NCI-H526 (cell line): ENCODE results near the gene FCER1A.
A peak's percentile ranks its signal among the peaks of the same experiment; 100 is the strongest.
"Not testable (repeated sequence)": the region's sequence is repeated elsewhere in the genome, so short reads cannot be mapped to it uniquely, and the experiment has no call there.

Experiments
- DNase-seq, 2 experiments: peaks; one replicate each; lab custom pipeline; 2025; lab: John Stamatoyannopoulos, UW

The FCER1A gene

DNA sequence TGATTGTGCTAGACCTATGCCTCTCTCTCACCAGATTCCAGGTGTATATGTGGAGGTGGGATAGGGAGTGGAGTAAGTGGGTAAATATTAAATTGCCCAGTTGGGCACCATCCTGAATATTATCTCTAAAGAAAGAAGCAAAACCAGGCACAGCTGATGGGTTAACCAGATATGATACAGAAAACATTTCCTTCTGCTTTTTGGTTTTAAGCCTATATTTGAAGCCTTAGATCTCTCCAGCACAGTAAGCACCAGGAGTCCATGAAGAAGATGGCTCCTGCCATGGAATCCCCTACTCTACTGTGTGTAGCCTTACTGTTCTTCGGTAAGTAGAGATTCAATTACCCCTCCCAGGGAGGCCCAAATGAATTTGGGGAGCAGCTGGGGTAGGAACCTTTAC lies at the start of gene FCER1A:
TSS of gene FCER1A (plus strand) at position 242 of the 400 bp plus-strand sequence. CDS start at position 271, 29 bp downstream.
- no peak for DNase-seq

DNA sequence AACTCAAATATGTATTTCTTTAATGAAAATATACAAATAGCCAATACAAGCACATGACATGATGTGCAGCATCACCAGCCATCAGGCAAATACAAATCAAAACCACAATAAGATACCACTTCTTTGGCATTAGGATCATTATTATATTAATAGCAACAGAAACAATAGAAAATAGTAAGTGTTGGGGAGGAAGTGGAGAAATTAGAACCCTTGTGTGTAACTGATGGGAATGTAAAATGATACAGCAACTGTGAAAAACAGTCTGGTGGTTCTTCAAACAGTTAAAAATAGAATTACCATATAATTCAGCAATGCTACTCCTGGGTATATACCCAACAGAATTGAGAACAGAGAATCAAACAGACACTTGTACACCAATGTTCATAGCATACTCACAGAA lies 40.8 kb upstream of the FCER1A start:
- peak; percentile 92 to 99 for DNase-seq

DNA sequence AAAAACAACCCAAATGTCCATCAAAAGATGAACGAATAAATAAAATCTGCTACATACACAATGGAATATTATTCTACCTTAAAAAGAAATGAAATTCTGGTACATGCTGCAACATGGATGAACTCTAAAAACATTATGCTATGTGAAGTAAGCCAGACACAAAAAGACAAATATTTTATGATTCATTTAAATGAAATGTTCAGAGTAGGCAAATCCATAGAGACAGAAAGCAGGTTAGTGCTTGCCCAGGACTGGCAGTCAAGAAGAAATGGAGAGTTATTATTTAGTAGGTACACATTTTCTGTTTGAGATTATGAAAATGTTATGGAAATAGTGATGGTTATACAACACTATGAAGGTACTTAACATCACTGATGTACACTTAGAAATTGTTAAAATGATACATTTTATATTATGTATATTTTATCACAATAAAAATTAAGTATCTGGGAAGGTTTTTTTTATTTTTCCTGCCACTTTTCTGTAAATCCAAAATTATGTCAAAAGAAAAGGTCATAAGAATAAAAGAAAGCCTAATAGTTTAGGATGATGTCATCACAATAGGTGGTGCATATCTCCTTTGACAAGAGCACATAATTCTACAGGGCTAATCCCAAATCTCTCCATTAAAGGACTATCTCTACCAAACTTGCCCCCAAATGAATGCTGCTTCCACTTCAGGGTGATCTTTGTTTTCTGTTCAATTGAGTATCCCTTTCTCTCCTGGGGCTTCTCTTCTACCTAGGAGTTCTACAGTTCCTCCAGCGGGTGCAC lies 40.2 kb upstream of the FCER1A start:
- DNase-seq, result peak; percentile 97 to 100

DNA sequence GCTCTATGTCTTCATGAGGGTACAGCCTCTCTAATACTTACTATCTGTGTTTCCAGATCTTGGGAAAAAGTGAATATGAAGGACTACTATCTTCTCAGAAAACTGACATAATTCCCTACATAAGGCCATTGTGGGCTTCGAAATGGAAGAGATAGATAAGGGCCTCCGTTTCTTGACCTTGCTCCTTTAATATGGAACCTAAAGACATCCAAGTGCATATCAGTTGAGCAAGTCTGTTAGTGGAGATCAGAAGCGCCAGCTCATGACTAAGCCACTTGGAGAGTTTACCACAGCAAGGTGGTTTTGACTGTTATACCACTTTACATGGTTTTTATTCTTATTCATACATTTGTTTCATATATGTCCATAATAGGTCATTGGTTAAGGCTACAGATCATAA lies 35.3 kb upstream of the FCER1A start:
- DNase-seq, result no peak

DNA sequence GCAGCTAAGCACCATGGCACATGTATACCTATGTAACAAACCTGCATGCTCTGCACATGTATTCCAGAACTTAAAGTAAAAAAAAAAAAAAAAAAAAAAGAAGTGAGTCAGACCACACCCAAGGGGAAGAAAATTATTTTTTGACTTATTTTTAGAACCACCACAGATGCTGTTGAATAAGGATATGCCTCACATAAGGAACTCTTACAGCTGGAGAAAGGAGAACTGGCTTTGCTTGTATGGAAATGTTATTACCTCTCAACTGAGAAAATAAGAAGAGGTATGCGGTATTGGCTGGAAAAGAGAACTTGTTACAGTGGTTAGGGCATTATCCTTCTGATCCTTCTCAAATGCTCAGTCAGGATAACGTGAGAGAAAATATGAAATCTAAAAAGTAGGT lies 27.5 kb upstream of the FCER1A start:
- DNase-seq, result no peak

DNA sequence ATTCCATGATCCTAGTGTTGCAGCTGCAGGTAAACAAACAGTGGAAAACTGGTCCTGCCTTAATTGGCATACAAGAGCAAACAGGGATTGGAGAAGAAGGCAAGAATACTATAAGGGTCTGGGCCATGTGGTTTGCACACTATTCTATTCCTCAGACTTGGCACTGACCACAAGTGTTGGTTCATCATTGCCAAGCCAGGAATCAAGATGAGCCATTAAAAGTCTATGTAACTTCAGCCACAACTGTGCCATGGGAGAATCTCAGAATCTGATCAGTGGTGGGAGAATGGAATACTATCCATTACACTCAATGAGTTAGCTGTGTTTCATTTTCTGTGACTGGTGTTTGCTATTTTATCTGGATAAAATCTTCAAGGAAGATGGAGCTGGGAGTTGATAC lies 26.2 kb upstream of the FCER1A start:
- no peak for DNase-seq

DNA sequence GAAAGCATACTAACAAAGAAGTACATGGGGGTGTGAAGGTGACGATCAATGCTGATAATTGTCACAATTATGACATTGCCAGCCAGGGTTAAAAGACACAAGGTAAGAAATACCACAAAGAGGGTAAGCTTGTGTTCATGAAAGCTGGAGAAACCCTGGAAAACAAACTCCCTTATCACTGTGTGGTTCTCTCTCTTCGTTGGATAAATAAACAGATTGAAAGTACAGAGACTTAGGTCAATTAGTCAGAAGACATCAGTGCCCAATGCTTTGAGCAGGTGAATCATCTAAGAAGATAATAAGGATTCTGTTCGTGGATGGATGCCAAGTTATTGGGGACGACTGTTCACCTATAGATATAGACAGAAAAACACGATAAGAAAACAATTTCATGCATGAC lies 22.4 kb upstream of the FCER1A start:
- no peak for DNase-seq

DNA sequence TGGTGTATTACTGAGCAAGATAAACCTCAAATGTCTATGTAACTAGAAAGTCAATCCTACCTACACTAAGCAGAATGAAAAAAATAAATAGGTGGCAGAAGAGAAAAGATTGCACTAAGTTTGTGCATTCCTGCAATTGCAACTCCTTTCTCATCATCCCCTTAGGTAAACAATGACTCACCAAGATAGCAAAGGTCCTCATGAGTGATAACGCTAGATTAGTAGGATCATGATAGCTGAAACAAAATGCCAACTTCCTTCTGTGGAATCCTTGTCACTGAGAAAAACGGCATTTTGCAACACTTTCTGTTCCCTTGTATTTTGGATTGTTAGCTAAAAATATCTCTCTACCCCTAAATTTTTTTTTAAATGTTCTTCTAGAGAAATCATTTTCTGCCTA lies 20.0 kb upstream of the FCER1A start:
- DNase-seq, result no peak

DNA sequence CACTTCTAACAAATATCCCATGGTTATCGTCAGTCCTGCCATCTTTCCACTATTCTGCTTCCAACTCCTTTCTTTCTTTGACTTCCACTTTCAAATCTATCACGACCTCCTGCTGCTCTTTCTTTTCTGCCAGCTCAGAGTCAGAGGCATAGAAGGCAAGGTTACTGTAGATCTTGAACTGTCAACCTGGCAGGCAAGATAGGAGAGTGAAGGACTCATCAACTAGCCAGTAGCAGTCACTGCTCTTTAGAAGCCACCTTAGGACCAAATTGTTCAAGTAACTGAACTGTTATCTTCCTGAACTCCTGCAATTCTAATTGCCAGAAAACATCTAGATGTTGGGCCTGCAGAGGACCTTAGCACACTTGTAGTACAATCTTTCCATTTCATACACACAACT lies 13.1 kb upstream of the FCER1A start:
- no peak for DNase-seq

DNA sequence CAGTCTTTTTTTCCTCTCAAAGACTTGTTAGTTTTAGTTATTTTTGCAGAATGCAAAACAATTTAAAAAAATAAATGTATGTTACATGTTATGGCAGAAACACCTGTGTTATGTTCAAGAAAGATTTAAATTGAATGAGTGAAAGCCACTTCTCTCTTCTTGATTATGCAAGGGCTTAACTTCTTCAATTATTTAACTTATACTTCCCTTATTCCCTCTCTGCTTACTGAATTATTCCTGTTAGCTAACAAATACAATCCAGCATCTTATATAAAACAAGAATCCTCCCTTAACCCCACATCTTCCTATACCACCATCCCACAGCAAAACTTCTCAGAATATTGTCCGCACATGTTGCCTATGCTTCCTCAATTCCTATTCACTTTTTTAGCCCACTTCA lies 10.7 kb upstream of the FCER1A start:
- no peak for DNase-seq

DNA sequence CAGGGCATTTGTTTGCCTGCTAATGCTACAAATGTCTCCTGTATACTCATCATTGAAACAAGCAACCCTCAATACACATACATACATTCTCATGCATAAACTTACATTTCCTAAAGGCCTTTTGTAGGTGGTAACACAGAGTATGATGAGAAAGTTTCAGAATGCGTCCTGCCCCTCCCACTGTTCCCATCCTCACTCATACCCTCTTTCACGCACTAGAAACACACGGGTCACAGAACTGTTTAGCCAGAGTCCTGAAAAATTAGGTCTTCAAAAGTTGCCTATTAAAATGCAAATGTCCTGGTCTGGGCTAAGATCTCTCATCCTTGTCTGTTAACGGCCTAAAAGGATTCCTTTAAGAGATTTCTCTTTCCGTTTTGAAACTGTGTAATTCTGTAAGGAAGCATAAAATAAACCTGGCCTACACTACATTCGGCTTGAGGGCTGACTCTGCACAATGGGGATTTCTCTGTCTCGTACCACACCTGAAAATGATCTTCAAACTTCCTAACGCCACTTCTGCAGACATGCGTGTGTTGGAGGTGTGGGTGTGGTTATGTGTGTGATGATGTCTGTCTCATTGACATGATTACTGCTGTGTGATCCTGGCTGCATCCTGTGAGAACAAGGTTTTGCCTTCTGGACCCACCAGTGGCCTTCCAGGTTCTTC lies 5.3 kb upstream of the FCER1A start:
- peak in 1 of 2 experiments; percentile 49 for DNase-seq

DNA sequence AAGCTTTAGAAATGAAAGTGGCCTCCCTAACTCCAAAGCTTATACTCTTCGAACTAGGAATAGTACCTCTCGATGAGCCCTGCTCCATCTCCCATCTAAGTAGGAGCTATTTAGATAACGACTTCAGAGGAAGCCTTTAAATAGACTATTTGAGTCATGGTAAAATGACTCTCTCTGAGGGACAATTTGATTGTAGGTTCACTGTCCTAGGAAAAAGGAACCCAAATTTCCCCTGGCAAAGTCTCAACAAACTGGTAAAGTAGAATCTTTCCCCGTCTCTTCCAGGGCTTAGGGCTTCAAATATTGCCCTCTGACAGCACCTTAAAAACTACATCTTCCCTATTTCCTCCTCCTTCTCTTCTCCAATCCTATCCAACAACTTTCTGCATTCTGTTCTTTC lies 2.0 kb upstream of the FCER1A start:
- DNase-seq, result no peak

DNA sequence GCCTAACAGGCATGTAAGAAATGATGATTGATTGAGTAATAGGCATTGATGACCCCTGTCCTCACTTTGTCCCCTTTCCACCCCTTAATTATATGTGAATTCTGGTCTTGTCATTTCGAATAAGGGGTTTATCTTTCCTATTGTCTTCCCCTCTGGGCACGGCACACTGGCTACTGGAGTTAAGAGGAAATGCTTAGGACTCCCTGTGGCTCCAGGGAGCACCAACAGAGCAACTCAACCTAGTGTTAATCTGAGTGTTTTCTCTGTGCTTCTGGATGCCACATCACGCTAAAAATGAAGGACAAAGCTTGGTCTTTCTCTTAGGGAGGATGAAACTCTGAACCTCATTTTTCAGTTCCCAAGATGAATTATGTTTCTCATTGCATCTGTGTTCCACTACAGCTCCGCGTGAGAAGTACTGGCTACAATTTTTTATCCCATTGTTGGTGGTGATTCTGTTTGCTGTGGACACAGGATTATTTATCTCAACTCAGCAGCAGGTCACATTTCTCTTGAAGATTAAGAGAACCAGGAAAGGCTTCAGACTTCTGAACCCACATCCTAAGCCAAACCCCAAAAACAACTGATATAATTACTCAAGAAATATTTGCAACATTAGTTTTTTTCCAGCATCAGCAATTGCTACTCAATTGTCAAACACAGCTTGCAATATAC lies 5.3 kb downstream of the FCER1A start:
- no peak for DNase-seq

DNA sequence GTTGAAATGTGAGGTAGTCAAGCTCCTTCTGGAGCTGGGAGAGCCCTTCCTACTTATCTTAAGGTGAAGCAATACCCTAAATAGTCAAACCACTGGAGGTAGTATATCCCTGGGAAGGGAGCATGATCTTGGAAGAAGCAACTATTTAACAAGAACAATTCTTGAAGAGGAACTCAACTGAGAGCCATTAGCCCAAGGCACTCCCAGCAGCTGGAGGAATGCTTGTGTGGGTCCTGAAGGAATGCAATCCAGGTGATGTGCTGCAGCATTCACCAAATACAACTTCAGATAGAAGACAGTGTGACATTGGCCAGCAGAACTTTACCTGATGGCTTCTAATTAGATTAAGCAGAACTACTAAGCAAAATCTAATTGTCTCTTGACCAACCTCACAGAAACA lies 9.5 kb downstream of the FCER1A start:
- no peak for DNase-seq

DNA sequence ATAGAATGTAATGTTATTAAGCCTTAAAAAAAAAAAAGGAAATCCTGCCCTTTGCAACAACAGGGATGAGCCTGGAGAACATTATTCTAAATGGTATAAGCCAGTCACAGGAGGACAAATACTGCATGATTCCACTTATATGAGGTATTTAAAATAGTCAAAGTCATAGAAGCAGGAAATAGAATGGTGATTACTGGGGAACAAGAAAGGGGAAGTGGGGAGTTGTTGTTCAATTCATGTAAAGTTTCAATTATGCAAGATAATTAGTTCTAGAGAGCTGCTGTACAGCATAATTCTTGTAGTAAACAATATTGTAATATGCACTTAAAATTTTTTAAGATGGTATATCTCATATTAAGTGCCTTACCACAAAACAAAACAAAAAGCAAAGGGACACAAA lies 13.2 kb downstream of the FCER1A start:
- DNase-seq, result no peak

DNA sequence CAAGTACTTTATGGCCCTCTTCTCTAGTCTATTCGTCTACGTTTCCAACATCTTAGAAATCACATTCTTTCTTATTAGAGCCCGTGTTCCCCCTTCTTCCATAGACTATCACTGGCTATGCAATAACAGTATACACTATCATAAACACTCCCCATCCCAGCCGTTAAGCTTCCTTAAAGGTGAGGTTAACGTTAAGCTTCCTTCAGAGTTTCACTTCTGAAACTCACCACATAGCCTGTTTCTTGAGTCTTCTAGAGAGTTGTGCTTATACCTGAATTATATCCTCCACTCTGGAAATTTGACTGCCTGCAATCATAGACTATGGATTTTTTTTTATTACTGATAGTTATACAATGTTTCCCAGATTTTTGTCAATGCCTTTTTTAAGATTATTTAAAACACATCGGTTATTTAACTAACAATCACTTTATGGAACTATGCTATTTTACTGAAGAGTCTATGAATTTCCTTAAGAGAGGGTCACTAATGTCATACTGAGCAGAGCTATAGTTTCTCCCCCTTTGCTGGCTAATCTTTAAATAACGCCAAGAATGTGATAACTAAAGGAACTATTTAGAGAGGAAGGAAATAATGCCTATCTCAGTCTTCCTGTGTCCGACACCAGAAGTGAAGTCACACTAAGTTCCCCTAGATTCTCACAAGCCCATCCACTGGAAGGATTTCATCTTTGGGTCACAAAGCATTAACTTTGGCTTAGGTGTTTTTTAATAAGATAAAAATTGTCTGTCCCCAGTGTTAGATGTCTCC lies 16.8 kb downstream of the FCER1A start:
- DNase-seq, result no peak

DNA sequence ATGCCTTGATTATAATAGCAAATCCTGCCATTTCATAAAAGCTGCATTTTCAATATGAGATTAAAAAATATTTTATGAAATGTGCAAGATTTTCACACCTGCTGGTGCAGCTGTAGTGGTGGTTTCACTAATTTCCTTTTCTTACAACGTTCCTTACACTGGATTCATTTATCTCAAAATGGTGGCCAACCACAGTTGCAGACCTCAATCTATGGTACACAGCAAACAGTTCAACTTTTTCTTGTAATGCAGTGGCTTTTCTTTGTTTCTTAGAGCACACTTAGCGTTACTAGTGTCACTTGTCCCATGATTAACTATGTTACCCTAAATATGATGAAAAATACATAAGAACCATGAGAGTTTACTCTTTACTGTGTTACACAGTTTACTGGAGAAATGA lies 32.7 kb downstream of the FCER1A start:
- no peak for DNase-seq

DNA sequence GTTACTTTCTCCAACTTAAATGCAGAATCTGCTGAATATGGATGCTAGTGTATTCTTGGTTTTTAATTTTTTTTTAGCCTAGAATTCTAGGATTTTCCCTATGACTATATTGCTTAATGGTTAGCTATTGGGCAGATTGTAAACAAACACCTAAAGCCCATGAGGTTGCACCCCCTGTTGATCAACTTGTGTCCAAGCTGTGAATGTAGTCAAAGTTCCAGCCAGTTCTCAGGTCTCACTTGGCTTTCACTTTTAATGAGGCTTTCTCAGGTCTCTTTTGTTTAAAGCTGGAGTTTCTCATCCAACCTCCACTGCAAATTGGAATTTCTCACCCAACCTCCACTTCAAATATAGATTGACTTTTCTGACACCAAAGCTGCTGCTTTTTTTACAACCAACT lies 35.9 kb downstream of the FCER1A start:
- DNase-seq, result no peak

DNA sequence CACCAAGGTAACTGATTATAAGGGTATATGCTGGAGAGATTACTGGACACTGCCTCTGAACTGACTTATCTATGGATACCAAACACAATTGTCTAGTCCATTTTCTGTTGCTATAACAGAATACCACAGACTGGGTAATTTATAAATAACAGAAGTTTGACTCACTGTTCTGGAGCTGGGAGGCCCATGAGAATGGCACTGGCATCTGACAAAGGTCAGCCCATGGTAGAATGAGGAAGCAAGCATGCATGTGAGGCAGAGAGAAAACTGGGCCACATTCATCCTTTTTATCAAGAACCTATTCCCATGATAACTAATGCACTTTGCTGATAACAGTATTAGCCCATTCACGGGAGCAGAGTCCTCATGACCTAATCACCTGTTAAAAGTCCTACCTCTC lies 37.4 kb downstream of the FCER1A start:
- DNase-seq, result no peak

DNA sequence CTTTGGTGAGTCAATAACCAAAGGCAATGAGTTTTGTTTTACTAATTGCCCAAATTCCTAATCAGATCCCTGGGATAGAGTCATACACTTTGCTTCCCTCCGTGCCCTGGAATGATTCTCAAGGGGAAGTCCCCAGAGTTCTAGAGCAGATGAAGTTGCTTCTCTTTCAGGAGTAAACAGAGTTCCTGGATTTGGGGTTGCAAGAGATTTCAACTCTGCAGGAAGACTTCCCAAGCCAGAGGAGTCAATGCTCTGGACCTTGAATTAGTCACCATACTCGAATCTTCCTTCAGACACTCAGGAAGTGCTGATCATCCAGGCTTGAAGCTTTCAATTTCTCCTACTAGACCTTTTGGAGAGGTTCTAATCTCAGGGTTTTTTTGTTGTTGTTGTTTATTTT lies 39.6 kb downstream of the FCER1A start:
- DNase-seq, result no peak

DNA sequence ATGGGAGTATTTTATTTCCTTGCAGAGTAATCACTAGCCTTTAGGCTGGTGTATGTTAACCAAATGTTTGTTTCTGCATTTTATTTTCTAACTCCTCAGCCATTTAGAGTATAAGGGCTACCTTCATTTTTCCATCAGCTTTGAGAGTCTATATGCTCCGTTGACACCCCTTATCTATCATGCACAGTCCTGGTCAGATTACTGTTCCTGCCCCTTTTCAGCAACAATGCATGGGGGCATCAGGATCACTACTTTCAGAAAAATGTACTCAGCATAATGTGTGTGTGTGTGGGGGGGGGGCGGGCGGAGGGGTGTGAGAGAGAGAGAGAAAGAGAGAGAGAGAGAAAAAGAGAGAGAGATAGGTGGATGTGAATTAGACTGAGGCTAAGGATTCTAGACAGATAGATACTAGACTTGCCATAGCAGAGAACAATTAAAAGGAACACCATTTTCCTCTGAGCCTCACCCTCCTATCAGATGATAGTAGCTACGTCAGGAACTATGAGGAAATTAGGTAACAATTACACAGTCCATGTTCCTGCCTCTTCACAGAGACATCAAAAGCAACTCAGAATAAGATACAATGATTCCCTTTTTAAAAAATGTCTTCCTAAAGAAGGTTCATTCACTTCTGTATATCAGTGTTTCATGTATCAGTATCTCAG lies 40.8 kb downstream of the FCER1A start:
- DNase-seq, result no peak

DNA sequence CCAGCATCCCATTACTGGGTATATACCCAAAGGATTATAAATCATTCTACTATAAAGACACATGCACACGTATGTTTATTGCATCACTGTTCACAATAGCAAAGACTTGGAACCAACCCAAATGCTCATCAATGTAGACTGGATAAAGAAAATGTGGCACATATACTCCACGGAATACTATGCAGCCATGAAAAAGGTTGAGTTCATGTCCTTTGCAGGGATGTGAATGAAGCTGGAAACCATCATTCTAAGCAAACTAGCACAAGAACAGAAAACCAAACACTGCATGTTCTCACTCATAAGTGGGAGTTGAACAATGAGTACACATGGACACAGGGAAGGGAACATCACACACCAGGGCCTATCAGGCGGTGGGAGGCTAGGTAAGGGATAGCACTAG lies 47.2 kb downstream of the FCER1A start:
- not testable (repeated sequence) for DNase-seq
